B cell (primary cell): ENCODE results near the gene SLC7A6.

Experiments
- EZH2 ChIP-seq: IDR thresholded peaks from 2 replicates; pipeline ENCODE4 v1.6.1; 2012; ENCODE audit warnings: borderline replicate concordance, low read depth, mild to moderate bottlenecking, moderate library complexity, low read length; ENCODE audit not compliant: insufficient read depth, poor library complexity, severe bottlenecking
- TF ChIP-seq, protein P1 (sequence below): fragments of 200-600 bp; IDR thresholded peaks from one replicate; pipeline ENCODE4 v1.8.0; 2022; ENCODE audit warnings: antibody characterized with exemption, mild to moderate bottlenecking

DNA sequence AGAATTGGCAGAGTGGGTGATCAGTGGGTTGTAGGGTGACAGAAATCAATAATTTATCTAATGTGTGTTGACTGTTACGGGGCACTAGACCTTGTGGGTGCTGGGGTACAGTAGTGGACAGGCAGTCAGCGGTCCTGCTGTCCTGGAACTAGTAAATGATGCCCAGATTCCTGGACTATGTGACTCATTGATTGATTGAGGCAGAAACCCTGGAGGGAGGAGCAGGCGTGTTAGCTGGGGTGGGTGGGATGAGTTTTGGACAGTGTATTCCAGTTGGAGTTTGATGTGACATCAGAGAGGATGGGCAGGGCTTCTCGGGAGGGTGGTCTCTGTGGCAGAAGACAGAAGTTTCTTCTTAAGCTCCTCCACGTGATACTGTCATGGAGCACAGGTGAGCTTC is 70.8 kb downstream of the SLC7A6 start:
- TF ChIP-seq, protein P1, sequence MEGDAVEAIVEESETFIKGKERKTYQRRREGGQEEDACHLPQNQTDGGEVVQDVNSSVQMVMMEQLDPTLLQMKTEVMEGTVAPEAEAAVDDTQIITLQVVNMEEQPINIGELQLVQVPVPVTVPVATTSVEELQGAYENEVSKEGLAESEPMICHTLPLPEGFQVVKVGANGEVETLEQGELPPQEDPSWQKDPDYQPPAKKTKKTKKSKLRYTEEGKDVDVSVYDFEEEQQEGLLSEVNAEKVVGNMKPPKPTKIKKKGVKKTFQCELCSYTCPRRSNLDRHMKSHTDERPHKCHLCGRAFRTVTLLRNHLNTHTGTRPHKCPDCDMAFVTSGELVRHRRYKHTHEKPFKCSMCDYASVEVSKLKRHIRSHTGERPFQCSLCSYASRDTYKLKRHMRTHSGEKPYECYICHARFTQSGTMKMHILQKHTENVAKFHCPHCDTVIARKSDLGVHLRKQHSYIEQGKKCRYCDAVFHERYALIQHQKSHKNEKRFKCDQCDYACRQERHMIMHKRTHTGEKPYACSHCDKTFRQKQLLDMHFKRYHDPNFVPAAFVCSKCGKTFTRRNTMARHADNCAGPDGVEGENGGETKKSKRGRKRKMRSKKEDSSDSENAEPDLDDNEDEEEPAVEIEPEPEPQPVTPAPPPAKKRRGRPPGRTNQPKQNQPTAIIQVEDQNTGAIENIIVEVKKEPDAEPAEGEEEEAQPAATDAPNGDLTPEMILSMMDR, result no peak
- no peak for TF ChIP-seq EZH2
